NOMO-1 treated with DMSO at 0.1 percent for 48 hours (cell line): Measurements from ENCODE around the gene PRRC2A.

Experiments used
- DNase-seq: peaks from one replicate; lab custom pipeline; 2025; ENCODE audit not compliant: unreplicated experiment; lab: John Stamatoyannopoulos, UW

PRRC2A gene

GRCh38 chr6:31620586-31621319 is at the start of gene PRRC2A:
Gene PRRC2A (plus strand): TSS chr6:31620715. CDS start chr6:31622790, 2,075 bp downstream.
- peak; percentile 72 for DNase-seq

- no peak for DNase-seq
These were observed 48.2 kb upstream of the PRRC2A start, which contains the start of gene LTA for GRCh38 chr6:31572041-31572911. Gene LTA (plus strand): TSS chr6:31572289. CDS start chr6:31572743, 454 bp downstream.

GRCh38 chr6:31573239-31574105 is 47.0 kb upstream of the PRRC2A start:
- DNase-seq = no peak

- DNase-seq = no peak
These were observed 46.1 kb upstream of the PRRC2A start for GRCh38 chr6:31574106-31575061.

- DNase-seq = peak; percentile 78
These were observed 45.1 kb upstream of the PRRC2A start, which contains the start of gene TNF for GRCh38 chr6:31575335-31575901. Gene TNF (plus strand): TSS chr6:31575565. CDS start chr6:31575742, 177 bp downstream.

GRCh38 chr6:31575952-31576685 is 44.4 kb upstream of the PRRC2A start:
- DNase-seq = no peak

GRCh38 chr6:31576897-31577578 is 43.5 kb upstream of the PRRC2A start:
- DNase-seq = no peak

- DNase-seq = no peak
These were observed 42.9 kb upstream of the PRRC2A start for GRCh38 chr6:31577579-31577966.

GRCh38 chr6:31578184-31579118 is 42.1 kb upstream of the PRRC2A start:
- DNase-seq = no peak

- DNase-seq = no peak
These were observed 41.4 kb upstream of the PRRC2A start for GRCh38 chr6:31579119-31579505.

GRCh38 chr6:31579546-31580437 is 40.7 kb upstream of the PRRC2A start:
- DNase-seq = no peak

- no peak for DNase-seq
These were observed 40.1 kb upstream of the PRRC2A start for GRCh38 chr6:31580438-31580740.

- DNase-seq = peak; percentile 74
These were observed 39.6 kb upstream of the PRRC2A start for GRCh38 chr6:31580807-31581433.

GRCh38 chr6:31581434-31582229 is 38.9 kb upstream of the PRRC2A start:
- DNase-seq = no peak

- no peak for DNase-seq
These were observed 38.3 kb upstream of the PRRC2A start, which contains the start of gene LTB for GRCh38 chr6:31582230-31582643. Gene LTB (minus strand): TSS chr6:31582424. CDS start chr6:31582417, 7 bp downstream.
